HG02840 (cell line): Measurements from ENCODE around the gene L1TD1.
"Not testable (repeated sequence)": the region's sequence is repeated elsewhere in the genome, so short reads cannot be mapped to it uniquely, and the experiment has no call there.

ENCODE experiments used
- ATAC-seq: cut with Tn5 transposase; IDR thresholded peaks from one replicate; pipeline ENCODE4 v1.9.1; 2021; ENCODE audit warnings: mild to moderate bottlenecking, moderate library complexity, moderate number of reproducible peaks; ENCODE audit not compliant: unreplicated experiment, low FRiP score

Gene L1TD1

GRCh38 chr1:62233926-62234450, 39.3 kb downstream of the L1TD1 start:
- ATAC-seq: no peak

GRCh38 chr1:62234688-62235087, 40.0 kb downstream of the L1TD1 start:
- no peak for ATAC-seq

GRCh38 chr1:62235576-62235975, 40.9 kb downstream of the L1TD1 start:
- ATAC-seq: no peak

DNA sequence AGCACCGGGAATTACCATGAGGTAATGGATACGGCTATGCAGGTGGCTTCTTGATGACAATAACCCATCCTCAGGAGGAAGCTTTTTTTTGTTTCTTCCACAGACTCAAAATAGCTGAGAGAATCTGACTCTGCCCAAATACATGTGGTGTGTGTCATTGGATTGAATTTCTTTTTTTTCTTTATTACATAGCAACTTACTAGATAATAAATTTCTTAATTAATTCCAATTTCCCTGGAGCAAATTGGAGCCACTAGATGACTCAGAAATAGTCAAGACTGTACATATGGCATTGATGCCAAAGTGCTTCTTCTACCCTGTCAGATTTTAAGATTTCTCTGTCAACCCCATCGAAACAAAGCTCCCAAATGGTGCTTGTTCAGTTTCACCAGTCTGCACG, 42.7 kb downstream of the L1TD1 start:
- no peak for ATAC-seq

GRCh38 chr1:62237950-62238374, 43.3 kb downstream of the L1TD1 start:
- no peak for ATAC-seq

GRCh38 chr1:62238507-62238906, 43.9 kb downstream of the L1TD1 start:
- no peak for ATAC-seq

DNA sequence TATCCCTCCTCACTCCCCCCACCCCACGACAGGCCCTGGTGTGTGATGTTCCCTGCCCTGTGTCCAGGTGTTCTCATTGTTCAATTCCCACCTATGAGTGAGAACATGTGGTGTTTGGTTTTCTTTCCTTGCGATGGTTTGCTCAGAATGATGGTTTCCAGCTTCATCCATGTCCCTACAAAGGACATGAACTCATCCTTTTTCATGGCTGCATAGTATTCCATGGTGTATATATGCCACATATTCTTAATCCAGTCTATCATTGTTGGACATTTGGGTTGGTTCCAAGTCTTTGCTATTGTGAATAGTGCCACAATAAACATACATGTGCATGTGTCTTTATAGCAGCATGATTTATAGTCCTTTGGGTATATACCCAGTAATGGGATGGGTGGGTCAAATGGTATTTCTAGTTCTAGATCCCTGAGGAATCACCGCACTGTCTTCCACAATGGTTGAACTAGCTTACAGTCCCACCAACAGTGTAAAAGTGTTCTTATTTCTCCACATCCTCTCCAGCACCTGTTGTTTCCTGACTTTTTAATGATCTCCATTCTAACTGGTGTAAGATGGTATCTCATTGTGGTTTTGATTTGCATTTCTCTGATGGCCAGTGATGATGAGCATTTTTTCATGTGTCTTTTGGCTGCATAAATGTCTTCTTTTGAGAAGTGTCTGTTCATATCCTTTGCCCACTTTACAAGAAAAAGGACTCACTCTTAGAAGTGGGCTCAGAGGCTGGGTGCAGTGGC, 45.2 kb downstream of the L1TD1 start:
- ATAC-seq: not testable (repeated sequence)

- ATAC-seq: no peak
Observed at GRCh38 chr1:62240651-62241370, 46.2 kb downstream of the L1TD1 start.

- ATAC-seq: no peak
Observed at GRCh38 chr1:62241371-62242131, 46.9 kb downstream of the L1TD1 start.

- not testable (repeated sequence) for ATAC-seq
Observed at GRCh38 chr1:62244380-62244779, 49.7 kb downstream of the L1TD1 start.

- no peak for ATAC-seq
Observed at GRCh38 chr1:62245201-62245600, 50.6 kb downstream of the L1TD1 start.

DNA sequence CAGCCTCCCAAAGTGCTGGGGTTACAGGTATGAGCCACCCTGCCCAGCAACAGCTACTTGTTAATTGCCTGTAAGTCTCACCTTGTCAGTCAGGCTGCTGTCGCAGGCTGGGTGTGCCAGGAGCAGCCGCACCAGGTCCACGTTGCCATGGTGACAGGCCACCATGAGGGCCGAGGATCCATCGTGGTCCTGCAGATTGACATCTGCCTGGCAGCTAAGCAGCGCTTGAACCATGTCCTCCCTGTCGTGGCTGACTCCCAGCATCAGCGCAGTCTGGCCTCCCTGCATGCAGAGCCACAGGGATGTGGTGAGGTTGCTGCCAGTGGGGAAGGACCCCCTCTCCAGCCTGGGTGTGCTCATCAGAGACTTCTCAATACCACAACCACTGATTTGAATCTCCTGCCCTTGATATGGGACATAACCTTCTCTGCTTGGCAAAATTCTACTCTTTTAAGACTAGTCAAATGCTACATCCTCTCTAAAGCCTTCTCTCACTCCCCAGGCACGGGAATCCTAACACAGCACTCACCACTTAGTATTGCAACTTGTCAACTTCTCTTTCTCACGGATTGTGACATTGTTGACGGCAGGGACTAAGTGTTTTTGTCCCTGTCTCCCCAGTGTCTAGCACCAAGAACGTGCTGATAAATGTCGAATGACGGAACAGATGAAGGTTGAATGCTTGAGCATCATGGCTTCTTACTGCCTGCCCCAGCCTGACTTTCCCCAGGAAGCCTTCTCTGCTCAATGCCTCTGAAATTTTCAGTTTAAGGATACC, 52.9 kb downstream of the L1TD1 start:
- ATAC-seq: no peak

DNA sequence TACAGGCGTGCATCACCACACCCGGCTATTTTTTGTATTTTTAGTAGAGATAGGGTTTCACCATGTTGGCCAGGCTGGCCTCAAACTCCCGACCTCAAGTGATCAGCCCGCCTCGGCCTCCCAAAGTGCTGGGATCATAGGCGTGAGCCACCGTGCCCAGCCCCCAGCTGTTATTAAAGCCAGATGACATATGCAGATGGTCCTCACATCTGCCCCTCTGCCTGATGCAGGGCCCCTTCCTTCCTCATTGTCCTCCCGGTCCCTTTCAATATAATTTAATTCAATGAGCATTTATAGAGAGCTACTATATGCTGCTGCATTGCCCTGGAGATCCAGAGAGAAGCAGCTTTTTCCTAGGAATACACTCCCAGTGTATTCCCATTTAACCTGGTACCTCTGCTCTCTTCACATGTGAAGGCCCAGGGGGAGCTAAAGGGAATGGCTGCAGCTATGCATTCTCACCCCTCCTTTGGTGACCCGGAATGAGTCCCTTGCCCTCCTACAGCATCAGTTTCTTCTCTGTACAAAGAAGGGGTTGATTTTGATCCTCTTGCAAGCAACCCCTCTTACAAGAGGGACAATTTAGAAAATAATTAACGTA, 55.6 kb downstream of the L1TD1 start:
- ATAC-seq: no peak

- ATAC-seq: no peak
Observed at GRCh38 chr1:62259551-62259950, 64.9 kb downstream of the L1TD1 start.

GRCh38 chr1:62260688-62261087, 66.0 kb downstream of the L1TD1 start:
- no peak for ATAC-seq
